NCI-H446 (cell line): ENCODE measurements around the gene FXN.
"Not testable (repeated sequence)": the region's sequence is repeated elsewhere in the genome, so short reads cannot be mapped to it uniquely, and the experiment has no call there.

Experiments used
- DNase-seq, 2 experiments: peaks; one replicate each; lab custom pipeline; 2025; lab: John Stamatoyannopoulos, UW

The FXN gene

GRCh38 chr9:69027355-69028097 is 8.0 kb upstream of the FXN start:
- DNase-seq = peak in 1 of 2 experiments; percentile 38

- DNase-seq = no peak
Measured at GRCh38 chr9:69028754-69029153, 6.8 kb upstream of the FXN start.

GRCh38 chr9:69029535-69029934 is 6.0 kb upstream of the FXN start:
- no peak for DNase-seq

GRCh38 chr9:69030851-69031645 is 4.5 kb upstream of the FXN start:
- DNase-seq = no peak

GRCh38 chr9:69034071-69034470 is 1.5 kb upstream of the FXN start:
- DNase-seq = no peak

- DNase-seq = no peak
Measured at GRCh38 chr9:69036309-69036708, 757 bp downstream of the FXN start.

GRCh38 chr9:69036799-69037198 is 1.2 kb downstream of the FXN start:
- no peak for DNase-seq

GRCh38 chr9:69040646-69041045 is 5.1 kb downstream of the FXN start:
- DNase-seq = no peak

GRCh38 chr9:69044240-69045219 is 9.0 kb downstream of the FXN start:
- no peak for DNase-seq

- no peak for DNase-seq
Measured at GRCh38 chr9:69045821-69046220, 10.3 kb downstream of the FXN start.

- DNase-seq = no peak
Measured at GRCh38 chr9:69046723-69047122, 11.2 kb downstream of the FXN start.

GRCh38 chr9:69047371-69047770 is 11.8 kb downstream of the FXN start:
- DNase-seq = no peak

GRCh38 chr9:69049094-69049493 is 13.5 kb downstream of the FXN start:
- DNase-seq = no peak

- DNase-seq = not testable (repeated sequence)
Measured at GRCh38 chr9:69050936-69051335, 15.4 kb downstream of the FXN start.

GRCh38 chr9:69054989-69055388 is 19.4 kb downstream of the FXN start:
- no peak for DNase-seq

GRCh38 chr9:69056191-69056815 is 20.8 kb downstream of the FXN start:
- no peak for DNase-seq

- no peak for DNase-seq
Measured at GRCh38 chr9:69058101-69058500, 22.5 kb downstream of the FXN start.

- DNase-seq = no peak
Measured at GRCh38 chr9:69060766-69061165, 25.2 kb downstream of the FXN start.

GRCh38 chr9:69062195-69062594 is 26.6 kb downstream of the FXN start:
- no peak for DNase-seq

GRCh38 chr9:69063839-69064238 is 28.3 kb downstream of the FXN start:
- DNase-seq = no peak

- DNase-seq = no peak
Measured at GRCh38 chr9:69065660-69066059, 30.1 kb downstream of the FXN start.

- DNase-seq = no peak
Measured at GRCh38 chr9:69066955-69067354, 31.4 kb downstream of the FXN start.
